LNCaP clone FGC (cell line): ENCODE data around the gene PTPN3.
"Not testable (repeated sequence)": the region's sequence is repeated elsewhere in the genome, so short reads cannot be mapped to it uniquely, and the experiment has no call there.

Source experiments
- DNase-seq: peaks from one replicate; pipeline ENCODE4 v3.0.0-alpha.2; 2011; ENCODE audit warnings: low read depth
- H3K4me3 ChIP-seq: 2 replicates; pipeline ENCODE4 v1.5.1; 2011; ENCODE audit warnings: mild to moderate bottlenecking, low read depth, low read length, control low read depth
- CTCF ChIP-seq: IDR thresholded peaks from 2 replicates; pipeline ENCODE4 v1.5.1; 2012; ENCODE audit warnings: mild to moderate bottlenecking; ENCODE audit not compliant: control insufficient read depth, insufficient read depth; ENCODE audit errors: extremely low read depth

PTPN3 gene

GRCh38 chr9:109381011-109381729, 116.9 kb downstream of the PTPN3 start:
- no peak for TF ChIP-seq CTCF
- no peak overlapping the region for H3K4me3 ChIP-seq
- no peak for DNase-seq

GRCh38 chr9:109379513-109379912, 118.6 kb downstream of the PTPN3 start:
- DNase-seq, result no peak
- H3K4me3 ChIP-seq, result no peak overlapping the region
- no peak for TF ChIP-seq CTCF

GRCh38 chr9:109378316-109378715, 119.8 kb downstream of the PTPN3 start:
- no peak for TF ChIP-seq CTCF
- no peak overlapping the region for H3K4me3 ChIP-seq
- DNase-seq, result no peak

- TF ChIP-seq CTCF, result no peak
- no peak for DNase-seq
- no peak overlapping the region for H3K4me3 ChIP-seq
These were observed 125.9 kb downstream of the PTPN3 start for GRCh38 chr9:109372246-109372645.

GRCh38 chr9:109371374-109371773, 126.7 kb downstream of the PTPN3 start:
- H3K4me3 ChIP-seq, result no peak overlapping the region
- no peak for DNase-seq
- TF ChIP-seq CTCF, result no peak

- no peak for TF ChIP-seq CTCF
- H3K4me3 ChIP-seq, result no peak overlapping the region
- DNase-seq, result no peak
These were observed 128.8 kb downstream of the PTPN3 start for GRCh38 chr9:109369285-109369684.

- no peak for TF ChIP-seq CTCF
- H3K4me3 ChIP-seq, result no peak overlapping the region
- peak; percentile 15 for DNase-seq
These were observed 137.3 kb downstream of the PTPN3 start for GRCh38 chr9:109360771-109361170.

GRCh38 chr9:109358968-109359603, 139.0 kb downstream of the PTPN3 start:
- not testable (repeated sequence) for DNase-seq, H3K4me3 ChIP-seq
